Activated naive CD4-positive, alpha-beta T cell treated with anti-CD3 and anti-CD28 coated beads, Interleukin-2, amount 10 ng/mL, durations not matched to agents 7 days and 5 days (primary cell): ENCODE results near the gene SERPINB8.
"Not testable (repeated sequence)": the region's sequence is repeated elsewhere in the genome, so short reads cannot be mapped to it uniquely, and the experiment has no call there.

Source experiments
- CTCF ChIA-PET: fragments of 350-600 bp; sonication (Branson Sonifier 250); formaldehyde crosslinking; loops from one replicate; lab custom pipeline; 2021; ENCODE audit warnings: antibody characterized with exemption; lab: Charles Lee
- DNase-seq: peaks from one replicate; pipeline ENCODE4 v3.0.0-alpha.2; 2020
- H3K27ac Mint-ChIP-seq: one replicate; pipeline ENCODE4 v1.8.0; 2021; ENCODE audit warnings: mild to moderate bottlenecking, moderate library complexity, mixed read lengths
- H3K27me3 Mint-ChIP-seq: one replicate; pipeline ENCODE4 v1.8.0; 2021; ENCODE audit warnings: mild to moderate bottlenecking, mixed read lengths
- H3K36me3 Mint-ChIP-seq: one replicate; pipeline ENCODE4 v1.8.0; 2021; ENCODE audit warnings: mixed read lengths
- H3K4me1 Mint-ChIP-seq: one replicate; pipeline ENCODE4 v1.8.0; 2021; ENCODE audit warnings: mixed read lengths
- H3K4me3 Mint-ChIP-seq: one replicate; pipeline ENCODE4 v1.8.0; 2021; ENCODE audit warnings: mild to moderate bottlenecking, moderate library complexity, mixed read lengths
- H3K9me3 Mint-ChIP-seq: one replicate; pipeline ENCODE4 v1.8.0; 2021; ENCODE audit warnings: mixed read lengths

SERPINB8 gene

GRCh38 chr18:63969942-63970808 is at the start of gene SERPINB8:
Gene SERPINB8 (plus strand): TSS chr18:63970081. CDS start chr18:63978309, 8,228 bp downstream.
- H3K27me3 Mint-ChIP-seq = peaks cover 4% of the 10 kb centered on the region
- H3K9me3 Mint-ChIP-seq = no peaks in the 10 kb centered on the region
- H3K4me3 Mint-ChIP-seq = peak within 1 kb of the TSS; percentile 94
- CTCF ChIA-PET = interaction anchor here (0.9 kb wide), 1 partner anchor 8 kb away, joined by 3 read pairs; no protein-coding TSS in a partner anchor
- no peaks in the 10 kb centered on the region for H3K36me3 Mint-ChIP-seq
- peak; percentile 86 for DNase-seq
- peak within 1 kb of the TSS; percentile 97 for H3K27ac Mint-ChIP-seq
- peaks cover 25% of the 10 kb centered on the region for H3K4me1 Mint-ChIP-seq

- H3K4me1 Mint-ChIP-seq = no peaks in the 10 kb centered on the region
- H3K9me3 Mint-ChIP-seq = no peaks in the 10 kb centered on the region
- H3K27me3 Mint-ChIP-seq = peaks cover 5% of the 10 kb centered on the region
- DNase-seq = no peak
- H3K27ac Mint-ChIP-seq = no peak overlapping the region
- CTCF ChIA-PET = interaction anchor here (1.4 to 1.5 kb wide), 2 partner anchors 15 to 98 kb away, joined by 3 to 4 read pairs; no protein-coding TSS in a partner anchor
- H3K4me3 Mint-ChIP-seq = no peak overlapping the region
- no peaks in the 10 kb centered on the region for H3K36me3 Mint-ChIP-seq
These were observed 47.8 kb upstream of the SERPINB8 start for GRCh38 chr18:63922049-63922448.

- Mint-ChIP-seq H3K4me1 (no peaks in the 10 kb centered on the region), H3K9me3 (no peaks in the 10 kb centered on the region), H3K27me3 (no peaks in the 10 kb centered on the region), H3K36me3 (no peaks in the 10 kb centered on the region), H3K27ac (no peak overlapping the region), H3K4me3 (no peak overlapping the region)
- CTCF ChIA-PET = no interaction called here
- DNase-seq = no peak
These were observed 45.3 kb upstream of the SERPINB8 start for GRCh38 chr18:63924551-63924950.

- Mint-ChIP-seq H3K4me3 (no peak overlapping the region), H3K4me1 (no peaks in the 10 kb centered on the region), H3K9me3 (no peaks in the 10 kb centered on the region), H3K27ac (no peak overlapping the region), H3K36me3 (no peaks in the 10 kb centered on the region), H3K27me3 (peaks cover 10% of the 10 kb centered on the region)
- CTCF ChIA-PET = no interaction called here
- DNase-seq = no peak
These were observed 41.5 kb upstream of the SERPINB8 start for GRCh38 chr18:63928331-63928730.

- H3K4me1 Mint-ChIP-seq, CTCF ChIA-PET, DNase-seq, H3K9me3 Mint-ChIP-seq, H3K36me3 Mint-ChIP-seq, H3K27ac Mint-ChIP-seq, H3K4me3 Mint-ChIP-seq: not testable (repeated sequence)
- peaks cover 10% of the 10 kb centered on the region for H3K27me3 Mint-ChIP-seq
These were observed 40.5 kb upstream of the SERPINB8 start for GRCh38 chr18:63929369-63929768.

- H3K27ac Mint-ChIP-seq = no peak overlapping the region
- H3K4me3 Mint-ChIP-seq = no peak overlapping the region
- H3K36me3 Mint-ChIP-seq = no peaks in the 10 kb centered on the region
- H3K4me1 Mint-ChIP-seq = no peaks in the 10 kb centered on the region
- peaks cover 18% of the 10 kb centered on the region for H3K27me3 Mint-ChIP-seq
- CTCF ChIA-PET = no interaction called here
- DNase-seq = no peak
- H3K9me3 Mint-ChIP-seq = no peaks in the 10 kb centered on the region
These were observed 39.0 kb upstream of the SERPINB8 start for GRCh38 chr18:63930773-63931354.

GRCh38 chr18:63936156-63936931 is 33.5 kb upstream of the SERPINB8 start:
- CTCF ChIA-PET = interaction anchor here (0.6 to 3.6 kb wide), 24 partner anchors 8 to 1166 kb away, joined by 3 to 25 read pairs (median 4); no protein-coding TSS in a partner anchor
- Mint-ChIP-seq H3K4me1 (peaks cover 3% of the 10 kb centered on the region), H3K27ac (no peak overlapping the region), H3K9me3 (no peaks in the 10 kb centered on the region), H3K27me3 (peaks cover 8% of the 10 kb centered on the region), H3K4me3 (peak overlapping the region; percentile 58), H3K36me3 (no peaks in the 10 kb centered on the region)
- peak; percentile 75 for DNase-seq

- H3K4me1 Mint-ChIP-seq = peaks cover 3% of the 10 kb centered on the region
- peaks cover 8% of the 10 kb centered on the region for H3K27me3 Mint-ChIP-seq
These were observed 32.9 kb upstream of the SERPINB8 start for GRCh38 chr18:63936932-63937393.

GRCh38 chr18:63940008-63940407 is 29.9 kb upstream of the SERPINB8 start:
- DNase-seq = no peak
- Mint-ChIP-seq H3K9me3 (no peaks in the 10 kb centered on the region), H3K27ac (no peak overlapping the region), H3K4me1 (peaks cover 3% of the 10 kb centered on the region), H3K36me3 (no peaks in the 10 kb centered on the region), H3K27me3 (peaks cover 2% of the 10 kb centered on the region), H3K4me3 (no peak overlapping the region)
- CTCF ChIA-PET = no interaction called here

More at GRCh38 chr18:63936932-63937393, 32.9 kb upstream of the SERPINB8 start:
- DNase-seq = no peak
- H3K27ac Mint-ChIP-seq = no peak overlapping the region
- H3K9me3 Mint-ChIP-seq = no peaks in the 10 kb centered on the region
- CTCF ChIA-PET = interaction anchor here (0.8 to 3.6 kb wide), 15 partner anchors 11 to 422 kb away, joined by 3 to 25 read pairs (median 5); no protein-coding TSS in a partner anchor
- H3K4me3 Mint-ChIP-seq = no peak overlapping the region
- H3K36me3 Mint-ChIP-seq = no peaks in the 10 kb centered on the region

- H3K36me3 Mint-ChIP-seq, H3K27me3 Mint-ChIP-seq, CTCF ChIA-PET, H3K4me3 Mint-ChIP-seq, H3K4me1 Mint-ChIP-seq, DNase-seq, H3K27ac Mint-ChIP-seq, H3K9me3 Mint-ChIP-seq: not testable (repeated sequence)
These were observed 29.3 kb upstream of the SERPINB8 start for GRCh38 chr18:63940543-63941050.

- CTCF ChIA-PET = interaction anchor here (1.0 to 2.1 kb wide), 2 partner anchors 11 to 17 kb away, joined by 3 to 6 read pairs; no protein-coding TSS in a partner anchor
- no peak overlapping the region for H3K27ac Mint-ChIP-seq
- no peak overlapping the region for H3K4me3 Mint-ChIP-seq
- H3K4me1 Mint-ChIP-seq = peaks cover 27% of the 10 kb centered on the region
- no peaks in the 10 kb centered on the region for H3K36me3 Mint-ChIP-seq
- H3K9me3 Mint-ChIP-seq = no peaks in the 10 kb centered on the region
- H3K27me3 Mint-ChIP-seq = peaks cover 6% of the 10 kb centered on the region
- no peak for DNase-seq
These were observed 22.7 kb upstream of the SERPINB8 start for GRCh38 chr18:63947051-63947790.

GRCh38 chr18:63949068-63949737 is 20.7 kb upstream of the SERPINB8 start, which contains the start of gene HMSD:
Gene HMSD (plus strand): TSS chr18:63949301. CDS start chr18:63953456, 4,155 bp downstream.
- H3K27ac Mint-ChIP-seq = no peak within 1 kb of the TSS
- peak within 1 kb of the TSS; percentile 18 for H3K4me3 Mint-ChIP-seq
- peaks cover 6% of the 10 kb centered on the region for H3K27me3 Mint-ChIP-seq
- peak; percentile 58 for DNase-seq
- no peaks in the 10 kb centered on the region for H3K36me3 Mint-ChIP-seq
- H3K4me1 Mint-ChIP-seq = peaks cover 27% of the 10 kb centered on the region
- no peaks in the 10 kb centered on the region for H3K9me3 Mint-ChIP-seq
- CTCF ChIA-PET = interaction anchor here (1.6 kb wide), 1 partner anchor 26 kb away, joined by 5 read pairs; no protein-coding TSS in a partner anchor
